IPS-11a (cell line): ENCODE results near the gene TSPY4.
"Not testable (repeated sequence)": the region's sequence is repeated elsewhere in the genome, so short reads cannot be mapped to it uniquely, and the experiment has no call there.

Experiments used
- H3K4me3 ChIP-seq: one replicate; pipeline ENCODE4 v1.5.1; 2013; ENCODE audit warnings: low read depth, low read length, control low read depth

TSPY4 gene, protein sequence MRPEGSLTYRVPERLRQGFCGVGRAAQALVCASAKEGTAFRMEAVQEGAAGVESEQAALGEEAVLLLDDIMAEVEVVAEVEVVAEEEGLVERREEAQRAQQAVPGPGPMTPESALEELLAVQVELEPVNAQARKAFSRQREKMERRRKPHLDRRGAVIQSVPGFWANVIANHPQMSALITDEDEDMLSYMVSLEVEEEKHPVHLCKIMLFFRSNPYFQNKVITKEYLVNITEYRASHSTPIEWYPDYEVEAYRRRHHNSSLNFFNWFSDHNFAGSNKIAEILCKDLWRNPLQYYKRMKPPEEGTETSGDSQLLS

DNA sequence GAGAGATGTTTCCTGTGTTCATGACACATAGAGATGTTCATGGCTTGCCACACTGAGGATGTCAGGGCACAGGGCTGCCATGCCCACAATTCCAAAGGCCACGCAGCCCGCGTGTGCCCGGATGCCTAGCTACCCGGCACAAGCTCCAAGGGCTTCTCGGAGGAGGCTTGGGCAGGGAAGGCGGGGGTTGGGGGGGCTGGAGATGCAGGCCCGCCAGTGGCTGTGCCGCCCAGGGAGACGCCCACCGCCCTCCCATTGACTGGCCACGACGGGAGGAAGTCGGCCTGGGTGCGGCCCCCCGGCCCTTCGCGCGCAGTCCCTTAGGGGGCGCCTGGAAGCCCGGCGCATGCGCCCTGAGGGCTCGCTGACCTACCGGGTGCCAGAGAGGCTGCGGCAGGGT lies at the start of gene TSPY4:
TSS of gene TSPY4 (plus strand) at position 301 of the 400 bp plus-strand sequence. CDS start at position 347, 46 bp downstream.
- not testable (repeated sequence) for H3K4me3 ChIP-seq

- H3K4me3 ChIP-seq: no peak overlapping the region
Observed at GRCh38 chrY:9320996-9321395, 16.3 kb upstream of the TSPY4 start.

DNA sequence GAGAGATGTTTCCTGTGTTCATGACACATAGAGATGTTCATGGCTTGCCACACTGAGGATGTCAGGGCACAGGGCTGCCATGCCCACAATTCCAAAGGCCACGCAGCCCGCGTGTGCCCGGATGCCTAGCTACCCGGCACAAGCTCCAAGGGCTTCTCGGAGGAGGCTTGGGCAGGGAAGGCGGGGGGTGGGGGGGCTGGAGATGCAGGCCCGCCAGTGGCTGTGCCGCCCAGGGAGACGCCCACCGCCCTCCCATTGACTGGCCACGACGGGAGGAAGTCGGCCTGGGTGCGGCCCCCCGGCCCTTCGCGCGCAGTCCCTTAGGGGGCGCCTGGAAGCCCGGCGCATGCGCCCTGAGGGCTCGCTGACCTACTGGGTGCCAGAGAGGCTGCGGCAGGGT lies 20.2 kb downstream of the TSPY4 start, which contains the start of gene TSPY8:
TSS of gene TSPY8 (plus strand) at position 301 of the 400 bp plus-strand sequence. CDS start at position 347, 46 bp downstream.
- H3K4me3 ChIP-seq: not testable (repeated sequence)
